Measurements from ENCODE around the gene ARHGAP25.

Gene ARHGAP25

DNA sequence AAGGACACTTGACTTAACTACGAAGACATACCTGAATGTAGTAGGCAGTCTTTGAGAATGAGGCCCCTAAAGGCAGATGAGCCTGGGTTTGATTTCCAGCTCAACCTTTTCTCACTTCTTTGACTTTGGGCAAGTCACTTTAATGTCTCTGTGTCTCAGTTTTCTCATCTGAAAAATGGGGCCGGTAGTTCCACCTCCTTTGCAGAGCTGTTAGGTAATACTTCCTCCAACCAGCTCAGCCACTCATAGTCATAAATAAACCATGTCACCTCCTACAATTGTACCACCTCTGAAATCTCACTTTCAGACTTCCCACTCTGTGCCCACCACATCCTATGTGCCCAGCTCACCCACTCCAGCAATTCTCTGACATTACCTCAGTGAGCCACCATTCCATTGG, 10.4 kb downstream of the ARHGAP25 start:
- TF ChIP-seq, protein P1, sequence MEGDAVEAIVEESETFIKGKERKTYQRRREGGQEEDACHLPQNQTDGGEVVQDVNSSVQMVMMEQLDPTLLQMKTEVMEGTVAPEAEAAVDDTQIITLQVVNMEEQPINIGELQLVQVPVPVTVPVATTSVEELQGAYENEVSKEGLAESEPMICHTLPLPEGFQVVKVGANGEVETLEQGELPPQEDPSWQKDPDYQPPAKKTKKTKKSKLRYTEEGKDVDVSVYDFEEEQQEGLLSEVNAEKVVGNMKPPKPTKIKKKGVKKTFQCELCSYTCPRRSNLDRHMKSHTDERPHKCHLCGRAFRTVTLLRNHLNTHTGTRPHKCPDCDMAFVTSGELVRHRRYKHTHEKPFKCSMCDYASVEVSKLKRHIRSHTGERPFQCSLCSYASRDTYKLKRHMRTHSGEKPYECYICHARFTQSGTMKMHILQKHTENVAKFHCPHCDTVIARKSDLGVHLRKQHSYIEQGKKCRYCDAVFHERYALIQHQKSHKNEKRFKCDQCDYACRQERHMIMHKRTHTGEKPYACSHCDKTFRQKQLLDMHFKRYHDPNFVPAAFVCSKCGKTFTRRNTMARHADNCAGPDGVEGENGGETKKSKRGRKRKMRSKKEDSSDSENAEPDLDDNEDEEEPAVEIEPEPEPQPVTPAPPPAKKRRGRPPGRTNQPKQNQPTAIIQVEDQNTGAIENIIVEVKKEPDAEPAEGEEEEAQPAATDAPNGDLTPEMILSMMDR (conservative IDR thresholded peaks at IDR 0.05; ENCODE audit: control insufficient read depth, insufficient read depth, low read depth, low read length): no peak
- no peak for DNase-seq (ENCODE audit: low read depth)
- no peak overlapping the region for H3K4me3 ChIP-seq (ENCODE audit: control insufficient read depth, low read depth, low read length)

DNA sequence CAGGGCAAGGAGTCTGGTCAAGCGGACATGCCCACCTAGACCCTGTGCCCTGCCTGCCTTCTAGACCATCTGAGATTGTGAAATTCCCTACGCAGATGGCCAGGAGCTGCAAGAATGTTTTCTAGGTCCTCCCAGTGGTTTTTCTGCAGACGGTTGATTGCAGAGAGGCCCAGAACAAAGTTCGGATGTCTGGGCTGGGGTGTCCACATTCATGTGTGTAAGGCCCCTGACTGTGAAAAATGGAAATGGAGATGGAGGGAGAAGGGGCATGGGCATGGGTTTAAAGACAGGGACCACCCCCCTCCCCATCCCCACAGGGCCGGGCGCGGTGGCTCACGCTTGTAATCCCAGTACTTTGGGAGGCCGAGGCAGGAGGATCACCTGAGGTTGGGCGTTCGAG, 11.8 kb downstream of the ARHGAP25 start:
- H3K4me3 ChIP-seq (ENCODE audit: control insufficient read depth, low read depth, low read length): no peak overlapping the region
- TF ChIP-seq, protein P1 (conservative IDR thresholded peaks at IDR 0.05; ENCODE audit: control insufficient read depth, insufficient read depth, low read depth, low read length): no peak
- DNase-seq (ENCODE audit: low read depth): no peak

DNA sequence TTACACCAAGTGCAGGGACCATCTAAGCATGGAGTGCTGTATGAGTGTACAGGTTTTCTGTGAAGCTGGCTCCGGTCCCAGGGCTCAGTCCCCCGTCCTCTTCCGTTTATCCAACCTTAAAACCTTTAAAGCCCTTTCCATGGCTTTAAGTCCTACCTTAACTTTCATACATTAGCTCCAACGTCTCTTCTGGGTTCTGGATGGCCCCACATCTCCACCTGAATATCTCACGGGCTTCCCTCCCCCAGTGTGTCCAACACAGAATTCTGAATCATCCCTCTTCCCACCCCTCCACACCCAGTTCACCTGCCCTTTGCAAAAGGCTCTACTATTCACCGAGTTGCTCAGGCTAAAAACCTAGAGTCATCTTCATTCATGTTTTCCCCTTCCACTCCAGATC, 12.8 kb downstream of the ARHGAP25 start:
- DNase-seq (ENCODE audit: low read depth): no peak
- H3K4me3 ChIP-seq (ENCODE audit: control insufficient read depth, low read depth, low read length): no peak overlapping the region
- TF ChIP-seq, protein P1 (conservative IDR thresholded peaks at IDR 0.05; ENCODE audit: control insufficient read depth, insufficient read depth, low read depth, low read length): no peak

DNA sequence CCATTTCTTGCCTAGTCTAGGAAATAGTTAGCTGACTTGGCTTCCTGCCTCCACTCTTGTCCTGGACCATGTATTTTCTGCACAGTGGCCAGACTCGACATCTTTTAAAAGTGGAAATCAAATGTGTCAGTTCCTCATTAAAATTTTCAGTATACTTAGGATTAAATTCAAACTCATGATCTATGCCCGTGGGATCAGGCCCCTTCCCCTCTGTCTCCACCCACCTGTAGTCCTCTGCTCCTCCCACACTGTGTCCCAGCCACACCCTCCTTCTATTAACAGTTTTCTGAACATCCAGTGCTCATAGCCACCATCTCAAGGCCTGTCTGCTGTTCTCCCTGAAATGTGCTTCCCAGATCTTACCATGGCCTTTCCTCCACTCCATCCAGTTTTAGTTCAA, 13.3 kb downstream of the ARHGAP25 start:
- DNase-seq (ENCODE audit: low read depth): no peak
- TF ChIP-seq, protein P1 (conservative IDR thresholded peaks at IDR 0.05; ENCODE audit: control insufficient read depth, insufficient read depth, low read depth, low read length): no peak
- H3K4me3 ChIP-seq (ENCODE audit: control insufficient read depth, low read depth, low read length): no peak overlapping the region

DNA sequence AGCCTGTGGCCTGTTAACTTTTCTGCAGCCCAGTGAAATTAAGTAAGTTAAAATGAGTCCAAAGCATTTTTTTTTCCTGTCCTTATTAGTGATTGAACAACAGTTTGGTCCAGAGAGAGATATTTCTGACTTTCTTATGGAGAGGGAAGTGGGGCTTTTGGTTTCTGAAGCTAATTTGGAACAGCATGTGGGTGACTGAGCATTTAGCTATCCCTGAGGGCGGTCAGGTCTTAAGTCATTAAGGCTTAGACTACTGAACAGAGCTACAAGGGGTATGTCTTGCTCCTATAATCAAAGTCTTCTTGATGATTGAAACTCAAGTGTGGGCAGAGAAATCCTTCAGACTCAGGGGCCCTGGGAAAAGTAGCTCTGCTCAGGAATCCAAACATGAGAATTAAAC, 14.0 kb downstream of the ARHGAP25 start:
- DNase-seq (ENCODE audit: low read depth): no peak
- TF ChIP-seq, protein P1 (conservative IDR thresholded peaks at IDR 0.05; ENCODE audit: control insufficient read depth, insufficient read depth, low read depth, low read length): no peak
- H3K4me3 ChIP-seq (ENCODE audit: control insufficient read depth, low read depth, low read length): no peak overlapping the region

DNA sequence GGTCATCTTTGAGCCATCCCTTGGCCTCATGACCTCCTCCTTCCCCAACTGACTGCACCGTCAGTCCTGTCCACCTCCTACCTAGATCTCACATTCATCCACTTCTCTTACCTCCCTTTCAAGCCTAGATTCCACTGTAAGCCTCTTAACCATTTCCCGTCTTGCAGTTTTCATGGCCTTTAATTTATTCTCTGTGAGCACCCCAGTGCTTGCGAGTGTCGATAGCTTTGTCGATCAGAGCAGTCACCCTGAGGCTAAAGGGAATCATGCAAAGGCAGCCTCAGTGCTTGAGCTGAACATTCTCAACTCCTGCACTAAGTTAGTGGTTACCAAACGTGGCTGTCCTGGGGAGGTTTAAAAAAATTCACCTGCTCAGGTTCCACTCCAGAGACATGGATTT, 14.7 kb downstream of the ARHGAP25 start:
- TF ChIP-seq, protein P1 (conservative IDR thresholded peaks at IDR 0.05; ENCODE audit: control insufficient read depth, insufficient read depth, low read depth, low read length): no peak
- no peak for DNase-seq (ENCODE audit: low read depth)
- no peak overlapping the region for H3K4me3 ChIP-seq (ENCODE audit: control insufficient read depth, low read depth, low read length)

Measured in fibroblast of mammary gland (primary cell).